IPS-18c (cell line): ENCODE measurements around the gene PEAK1.
A peak's percentile ranks its signal among the peaks of the same experiment; 100 is the strongest.

Experiments
- H3K4me3 ChIP-seq: 2 replicates; pipeline ENCODE4 v1.7.0; 2013; ENCODE audit warnings: low read depth, mild to moderate bottlenecking, low read length, moderate library complexity; ENCODE audit not compliant: insufficient read depth
- H3K9me3 ChIP-seq: one replicate; pipeline ENCODE4 v1.6.1; 2013; ENCODE audit warnings: mild to moderate bottlenecking, low read length, moderate library complexity; ENCODE audit not compliant: control insufficient read depth, insufficient read depth

Gene PEAK1, protein sequence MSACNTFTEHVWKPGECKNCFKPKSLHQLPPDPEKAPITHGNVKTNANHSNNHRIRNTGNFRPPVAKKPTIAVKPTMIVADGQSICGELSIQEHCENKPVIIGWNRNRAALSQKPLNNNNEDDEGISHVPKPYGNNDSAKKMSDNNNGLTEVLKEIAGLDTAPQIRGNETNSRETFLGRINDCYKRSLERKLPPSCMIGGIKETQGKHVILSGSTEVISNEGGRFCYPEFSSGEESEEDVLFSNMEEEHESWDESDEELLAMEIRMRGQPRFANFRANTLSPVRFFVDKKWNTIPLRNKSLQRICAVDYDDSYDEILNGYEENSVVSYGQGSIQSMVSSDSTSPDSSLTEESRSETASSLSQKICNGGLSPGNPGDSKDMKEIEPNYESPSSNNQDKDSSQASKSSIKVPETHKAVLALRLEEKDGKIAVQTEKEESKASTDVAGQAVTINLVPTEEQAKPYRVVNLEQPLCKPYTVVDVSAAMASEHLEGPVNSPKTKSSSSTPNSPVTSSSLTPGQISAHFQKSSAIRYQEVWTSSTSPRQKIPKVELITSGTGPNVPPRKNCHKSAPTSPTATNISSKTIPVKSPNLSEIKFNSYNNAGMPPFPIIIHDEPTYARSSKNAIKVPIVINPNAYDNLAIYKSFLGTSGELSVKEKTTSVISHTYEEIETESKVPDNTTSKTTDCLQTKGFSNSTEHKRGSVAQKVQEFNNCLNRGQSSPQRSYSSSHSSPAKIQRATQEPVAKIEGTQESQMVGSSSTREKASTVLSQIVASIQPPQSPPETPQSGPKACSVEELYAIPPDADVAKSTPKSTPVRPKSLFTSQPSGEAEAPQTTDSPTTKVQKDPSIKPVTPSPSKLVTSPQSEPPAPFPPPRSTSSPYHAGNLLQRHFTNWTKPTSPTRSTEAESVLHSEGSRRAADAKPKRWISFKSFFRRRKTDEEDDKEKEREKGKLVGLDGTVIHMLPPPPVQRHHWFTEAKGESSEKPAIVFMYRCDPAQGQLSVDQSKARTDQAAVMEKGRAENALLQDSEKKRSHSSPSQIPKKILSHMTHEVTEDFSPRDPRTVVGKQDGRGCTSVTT (N-terminal part only)

GRCh38 chr15:77419836-77420609 is at the start of gene PEAK1:
Gene PEAK1, minus strand, starts transcription at chr15:77420104. Its CDS starts 238,178 bp downstream, at chr15:77181926.
- Histone ChIP-seq H3K4me3 (peak within 1 kb of the TSS; percentile 72), H3K9me3 (no peaks in the 10 kb centered on the region)

DNA sequence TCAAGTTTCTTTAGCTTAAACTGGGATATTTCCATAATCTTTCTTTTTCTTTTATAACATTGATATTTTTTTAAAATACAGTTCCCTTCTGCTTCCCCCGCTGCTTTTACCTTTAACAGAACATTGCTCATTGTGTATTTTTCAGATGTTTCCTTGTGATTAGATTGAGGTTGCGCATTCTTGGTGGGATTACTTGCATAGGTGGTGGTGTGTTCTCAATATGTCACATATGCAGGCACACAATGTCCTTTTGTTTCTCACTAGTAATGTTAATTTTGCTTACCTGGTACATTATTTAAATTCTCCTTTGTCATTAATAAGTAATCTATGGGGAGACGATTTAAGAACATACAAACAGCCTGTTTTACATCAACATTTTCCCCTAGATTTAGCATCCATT is 49.0 kb upstream of the PEAK1 start:
- H3K4me3 ChIP-seq = no peak overlapping the region
- H3K9me3 ChIP-seq = no peaks in the 10 kb centered on the region

DNA sequence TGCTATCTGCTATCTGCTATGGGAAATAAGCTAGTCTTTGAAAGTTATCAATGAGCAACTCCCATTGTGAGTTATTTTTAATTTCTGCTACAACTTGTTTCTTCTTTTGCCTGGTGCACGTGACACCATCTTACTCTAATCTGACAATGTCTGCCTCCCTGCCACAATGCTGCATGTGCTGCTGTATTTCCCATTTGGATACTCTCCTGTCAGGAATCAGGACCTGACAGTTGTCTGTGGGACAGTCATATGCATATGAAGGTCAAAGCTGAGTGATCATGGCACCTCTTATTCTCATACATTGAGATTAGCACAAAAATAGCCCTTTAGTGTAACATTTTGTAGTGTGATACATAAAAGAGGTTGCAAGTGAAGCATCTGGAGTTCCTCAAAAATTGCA is 46.6 kb upstream of the PEAK1 start:
- H3K4me3 ChIP-seq = no peak overlapping the region
- no peaks in the 10 kb centered on the region for H3K9me3 ChIP-seq

DNA sequence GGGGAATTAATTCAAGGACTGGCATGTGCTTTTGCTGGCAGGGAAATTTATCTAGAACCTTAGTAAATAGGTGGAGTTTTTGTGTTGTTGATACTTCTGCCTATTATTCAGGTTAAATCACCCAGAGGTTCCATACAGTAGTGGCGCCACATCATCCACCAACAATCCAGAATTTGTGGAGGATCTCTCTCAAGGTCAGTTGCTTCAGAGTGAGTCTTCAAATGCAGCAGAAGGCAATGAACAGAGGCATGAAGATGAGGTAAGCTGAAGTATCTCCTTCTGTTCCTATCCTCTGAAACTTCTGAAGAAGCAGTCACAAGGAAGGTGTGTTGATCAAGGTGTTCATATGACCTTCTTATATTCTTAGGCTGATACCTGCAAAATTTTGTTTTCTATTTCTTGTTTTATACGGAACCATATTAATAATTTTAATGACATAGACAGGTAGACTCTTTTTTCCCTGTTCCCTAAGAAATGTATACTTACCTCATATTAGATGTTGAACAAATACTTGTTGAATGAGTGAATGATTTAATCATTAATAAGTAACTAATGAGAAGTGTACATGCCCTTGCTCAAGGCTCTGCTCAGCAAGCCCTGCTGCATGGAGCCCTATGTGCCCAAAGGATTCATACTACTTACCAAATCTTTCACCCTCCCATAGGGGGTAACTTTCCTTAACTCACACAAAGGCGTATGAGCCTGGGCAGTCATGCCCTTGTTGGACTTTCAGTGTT is 44.4 kb upstream of the PEAK1 start:
- H3K9me3 ChIP-seq = no peaks in the 10 kb centered on the region
- no peak overlapping the region for H3K4me3 ChIP-seq

GRCh38 chr15:77461486-77461885 is 41.6 kb upstream of the PEAK1 start:
- no peaks in the 10 kb centered on the region for H3K9me3 ChIP-seq
- no peak overlapping the region for H3K4me3 ChIP-seq

- H3K9me3 ChIP-seq = no peaks in the 10 kb centered on the region
- no peak overlapping the region for H3K4me3 ChIP-seq
Measured at GRCh38 chr15:77459031-77459430, 39.1 kb upstream of the PEAK1 start.

GRCh38 chr15:77457905-77458265 is 38.0 kb upstream of the PEAK1 start:
- Histone ChIP-seq H3K9me3 (no peaks in the 10 kb centered on the region), H3K4me3 (no peak overlapping the region)

- Histone ChIP-seq H3K9me3 (no peaks in the 10 kb centered on the region), H3K4me3 (no peak overlapping the region)
Measured at GRCh38 chr15:77457191-77457904, 37.4 kb upstream of the PEAK1 start.

DNA sequence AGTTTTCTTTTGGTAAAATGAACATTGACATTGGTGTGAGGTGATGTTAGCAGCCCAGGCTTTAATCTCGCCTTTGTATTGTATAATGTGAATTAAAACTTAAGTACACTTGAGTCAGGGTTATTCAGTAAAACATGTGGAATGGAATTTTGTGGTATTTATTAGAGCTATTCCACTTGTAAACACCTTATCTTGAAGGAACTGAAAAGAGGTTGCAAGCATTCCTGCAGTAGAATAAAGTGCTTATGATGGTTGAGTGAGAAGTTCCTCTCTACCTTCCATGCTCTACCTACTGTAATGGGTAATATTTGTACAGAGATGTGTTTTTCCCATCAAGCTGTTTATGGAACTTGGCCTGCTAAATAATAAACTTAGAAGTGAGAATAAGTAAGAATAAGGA is 36.8 kb upstream of the PEAK1 start:
- H3K9me3 ChIP-seq = no peaks in the 10 kb centered on the region
- H3K4me3 ChIP-seq = no peak overlapping the region

DNA sequence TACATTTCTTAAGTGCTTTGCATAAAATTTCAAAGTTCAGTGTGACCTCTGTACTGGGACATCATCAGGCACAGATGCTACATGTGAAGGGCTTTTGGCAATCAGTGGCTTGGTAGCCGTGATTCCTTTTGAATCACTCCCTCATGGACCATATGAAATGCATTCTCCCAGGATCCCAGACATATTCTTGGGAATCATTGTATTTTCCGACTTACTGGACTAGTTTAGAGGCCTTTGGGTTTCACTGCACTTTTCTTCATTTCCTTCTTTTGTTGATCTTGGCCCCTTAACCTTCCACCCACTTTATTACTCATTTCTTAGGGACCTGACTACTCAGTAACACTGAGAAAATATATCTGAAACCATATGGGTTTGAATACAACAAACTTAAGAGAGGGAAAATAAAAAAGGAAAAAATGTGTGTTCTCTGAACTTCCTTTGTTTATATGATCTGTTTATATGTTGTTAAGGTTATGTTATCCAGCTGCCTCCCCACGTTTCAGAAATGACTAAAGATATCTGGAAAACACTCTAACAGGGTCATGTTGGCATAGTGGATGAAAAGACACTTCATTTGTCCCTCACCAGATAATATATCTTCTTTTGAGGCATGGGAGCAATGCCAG is 35.9 kb upstream of the PEAK1 start:
- no peaks in the 10 kb centered on the region for H3K9me3 ChIP-seq
- H3K4me3 ChIP-seq = no peak overlapping the region

DNA sequence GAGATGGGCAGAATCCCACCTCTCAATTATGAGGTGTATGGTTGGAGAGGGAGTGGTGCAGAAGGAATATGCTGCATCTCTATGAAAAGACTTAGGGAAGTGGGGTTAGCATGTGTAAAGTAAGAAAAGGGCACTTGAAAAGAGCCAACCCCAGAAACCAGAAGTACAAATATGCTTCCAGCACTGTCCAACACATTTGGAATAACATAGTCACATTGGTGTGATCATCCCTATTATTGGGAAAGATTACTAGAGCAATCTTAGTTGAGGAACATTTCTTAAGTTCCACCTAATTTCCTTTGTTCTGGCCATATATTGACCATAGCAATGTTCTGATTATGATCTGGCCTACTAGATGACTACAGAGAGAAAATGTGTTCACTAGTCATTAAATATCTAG is 35.0 kb upstream of the PEAK1 start:
- Histone ChIP-seq H3K9me3 (no peaks in the 10 kb centered on the region), H3K4me3 (no peak overlapping the region)

DNA sequence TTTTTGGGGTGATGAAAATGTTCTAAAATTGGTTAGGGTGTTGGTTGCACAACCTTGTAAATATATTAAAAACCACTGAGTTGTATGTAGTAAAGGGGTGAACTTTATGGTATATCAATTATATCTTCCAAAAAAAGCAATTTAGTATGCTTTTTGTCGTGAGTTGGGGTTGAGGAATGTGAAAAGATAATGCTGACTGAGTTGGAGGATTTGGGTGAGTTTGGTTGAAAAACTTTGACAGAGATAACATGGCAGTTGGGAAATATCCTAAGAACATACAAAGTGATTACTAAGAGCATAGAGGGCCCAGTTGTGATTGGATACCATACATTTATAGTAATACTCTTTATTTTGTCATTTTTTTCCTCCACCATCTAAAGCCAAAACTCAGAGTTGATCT is 34.4 kb upstream of the PEAK1 start:
- Histone ChIP-seq H3K4me3 (no peak overlapping the region), H3K9me3 (no peaks in the 10 kb centered on the region)

DNA sequence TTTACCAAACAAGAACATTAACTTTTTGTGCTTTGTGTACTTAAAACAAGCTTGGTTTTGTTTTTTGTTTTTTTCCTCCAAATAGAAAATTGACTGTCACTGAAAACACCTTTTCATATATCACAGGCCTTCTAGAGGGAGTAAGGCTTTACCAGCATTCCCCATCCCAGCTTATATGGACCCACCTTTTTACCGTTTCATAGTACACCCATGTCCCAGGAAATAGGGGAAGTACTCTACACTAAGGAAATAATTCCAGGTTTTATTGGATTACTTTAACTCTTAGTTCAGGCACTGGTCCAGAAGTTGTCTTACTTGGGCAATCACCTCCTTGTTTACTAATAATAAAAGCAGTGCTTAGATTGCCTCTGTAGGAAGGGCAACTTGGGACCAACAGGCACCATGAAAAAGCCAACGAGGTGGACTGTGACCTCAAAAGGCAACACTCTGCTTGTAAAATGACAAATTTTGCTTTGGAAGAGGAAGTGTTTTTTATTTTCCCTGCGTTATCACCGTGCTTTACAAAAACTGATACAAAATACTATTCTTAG is 27.0 kb upstream of the PEAK1 start:
- Histone ChIP-seq H3K4me3 (no peak overlapping the region), H3K9me3 (no peaks in the 10 kb centered on the region)

- no peaks in the 10 kb centered on the region for H3K9me3 ChIP-seq
- H3K4me3 ChIP-seq = no peak overlapping the region
Measured at GRCh38 chr15:77440378-77440999, 20.6 kb upstream of the PEAK1 start.

DNA sequence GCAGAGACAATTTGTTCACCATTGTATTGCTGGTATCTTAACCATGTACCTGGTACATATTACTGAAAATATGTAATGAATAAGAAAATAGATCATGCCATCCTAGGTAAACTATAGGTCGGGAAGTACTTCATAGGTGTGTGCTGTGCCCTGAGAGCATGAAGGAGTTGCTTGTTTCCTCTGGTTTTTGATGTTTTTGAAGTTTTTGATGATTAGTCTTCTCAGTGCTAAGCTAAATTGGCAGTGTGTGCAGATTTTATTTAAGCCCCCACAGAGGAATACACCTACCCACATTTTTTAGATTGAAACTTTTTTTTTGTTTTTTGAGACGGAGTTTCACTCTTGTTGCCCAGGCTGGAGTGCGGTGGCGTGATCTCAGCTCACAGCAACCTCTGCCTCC is 17.4 kb upstream of the PEAK1 start:
- Histone ChIP-seq H3K9me3 (no peaks in the 10 kb centered on the region), H3K4me3 (no peak overlapping the region)
